ENCODE measurements around the gene CLCN6. TPM values are rescaled to one million over a fixed set of nuclear protein-coding genes. Genes with fewer than 3 reads are reported as not detected.

Gene CLCN6
- total and polyA plus RNA-seq, 2 of the 8 experiments (the other 6 are each of a cell fraction or from before 2014, with no cell fraction given) = 15.7 to 26.0 TPM

- Histone ChIP-seq H4K5ac (ENCODE audit: insufficient read length, low read depth, low read length) (no peak overlapping the region), H3K4ac (replicated peaks; ENCODE audit: insufficient read length, low read depth, low read length) (no peak overlapping the region), H3K56ac (replicated peaks; ENCODE audit: insufficient read length, low read depth, low read length) (no peak overlapping the region), H3K27me3 (replicated peaks in 1 of 4; ENCODE audit: control insufficient read depth in 3 of 4, extremely low read depth in 1 of 4, insufficient read depth in 3 of 4, low read length in 3 of 4) (no peaks in the 10 kb centered on the region), H3K4me1 (replicated peaks in 1 of 4; ENCODE audit: control insufficient read depth in 3 of 4, insufficient read depth in 4 of 4, low read length in 3 of 4) (no peaks in the 10 kb centered on the region), H2BK20ac (ENCODE audit: low read length) (no peak overlapping the region), H3K23ac (ENCODE audit: insufficient read length) (no peak overlapping the region), H3K4me2 (ENCODE audit: insufficient read depth in 1 of 2, low read depth in 2 of 2, low read length in 2 of 2) (no peak overlapping the region), H3K9ac (replicated peaks in 1 of 4; ENCODE audit: extremely low read depth in 1 of 4, low read depth in 3 of 4, low read length in 3 of 4) (no peak overlapping the region), H4K91ac (replicated peaks; ENCODE audit: insufficient read length, low read length) (no peak overlapping the region), H3K4me3 (ENCODE audit: extremely low read depth in 1 of 4, insufficient read depth in 2 of 4, low read depth in 3 of 4, low read length in 4 of 4) (no peak overlapping the region), H2BK12ac (ENCODE audit: low read depth, low read length) (no peak overlapping the region), H2BK5ac (ENCODE audit: low read depth, low read length) (no peak overlapping the region), H3K79me2 (ENCODE audit: control insufficient read depth in 1 of 2, insufficient read depth in 2 of 2, low read length in 2 of 2) (no peaks in the 10 kb centered on the region), H3K14ac (ENCODE audit: insufficient read length) (no peak overlapping the region), H2AFZ (ENCODE audit: low read length) (no peak overlapping the region), H3K18ac (ENCODE audit: extremely low read depth, low read length) (no peak overlapping the region), H2AK5ac (ENCODE audit: low read depth, low read length) (no peak overlapping the region), H3K27ac (ENCODE audit: low read depth, low read length) (no peak overlapping the region), H2BK15ac (ENCODE audit: low read length) (no peak overlapping the region), H3K9me3 (ENCODE audit: insufficient read depth in 2 of 2, low read depth in 1 of 2, low read length in 1 of 2) (no peaks in the 10 kb centered on the region), H4K8ac (ENCODE audit: extremely low read depth, insufficient read depth, low read length) (no peak overlapping the region), H4K20me1 (replicated peaks in 1 of 2; ENCODE audit: control insufficient read depth in 1 of 2, insufficient read depth in 2 of 2, low read length in 2 of 2) (peaks cover 0 to 5% of the 10 kb centered on the region in 2 experiments), H2BK120ac (replicated peaks; ENCODE audit: low read depth, low read length) (no peak overlapping the region), H3K36me3 (ENCODE audit: control insufficient read depth in 2 of 4, insufficient read depth in 4 of 4, low read length in 3 of 4) (peaks cover 2 to 19% (median 9%) of the 10 kb centered on the region in 4 experiments; a peak in 5 of 8 replicates), H3K23me2 (ENCODE audit: low read depth, low read length) (no peaks in the 10 kb centered on the region), H3K79me1 (ENCODE audit: low read depth, low read length) (no peaks in the 10 kb centered on the region)
- TF ChIP-seq SAP30 (IDR thresholded peaks at IDR 0.05; ENCODE audit: insufficient read depth, insufficient replicate concordance, low read length) (no peak), YY1 (IDR thresholded peaks at IDR 0.05; ENCODE audit: low read depth, low read length) (no peak), RXRA (IDR thresholded peaks at IDR 0.05; ENCODE audit: insufficient read depth, low read depth, low read length) (no peak), KDM5A (IDR thresholded peaks at IDR 0.05; ENCODE audit: low read length) (no peak), GABPA (IDR thresholded peaks at IDR 0.05; ENCODE audit: borderline replicate concordance, insufficient read depth, low read length) (no peak), MAX (IDR thresholded peaks at IDR 0.05) (no peak), ASH2L (IDR thresholded peaks at IDR 0.05; ENCODE audit: low read length) (no peak)
- WGBS, 2 experiments (ENCODE audit: extremely low coverage in 1 of 2, insufficient coverage in 1 of 2, insufficient read length in 1 of 2, insufficient replicate concordance in 2 of 2, low coverage in 1 of 2, low lambda C conversion rate in 2 of 2, missing lambda C conversion rate in 1 of 2) = 90% methylated on average over 9 of the region's 9 CpGs; no CpG with 5 or more reads in 1 of the 2 experiments
- DNase-seq (ENCODE audit: low read depth in 1 of 2, low spot score in 2 of 2) (no peak), FAIRE-seq (no peak)
- CTCF ChIA-PET (ENCODE audit: partially characterized antibody) = interaction anchor here (0.9 to 3.8 kb wide), 8 partner anchors 9 to 52 kb away, joined by 3 to 18 read pairs (median 6); partner anchors contain the start of gene NPPB
- POLR2A ChIA-PET (ENCODE audit: partially characterized antibody) = interaction anchor here (0.9 to 6.6 kb wide), 9 partner anchors 11 to 186 kb away, joined by 3 to 49 read pairs (median 4); partner anchors contain the start of gene MIIP
These were observed 42.3 kb downstream of the CLCN6 start for GRCh38 chr1:11848373-11848700.
